Upper lobe of left lung (tissue), 4 donors: ENCODE results near the gene FRG2.

Experiments
- CTCF ChIP-seq, 6 experiments: fragments of 450-650 bp in 4 of 6; fragments of 200-600 bp in 2 of 6; sonication (generic) in 2 of 6; IDR thresholded peaks; one replicate each; pipeline ENCODE4 v1.5.1; 2016 to 2019; ENCODE audit warnings: antibody characterized with exemption in 6 of 6
- EP300 ChIP-seq, 4 donors: sonication (generic); formaldehyde crosslinking; IDR thresholded peaks; one replicate each; pipeline ENCODE4 v1.5.1; 2017; ENCODE audit warnings: antibody characterized with exemption in 4 of 4, control low read depth in 2 of 4
- POLR2A ChIP-seq, 4 donors: fragments of 450-650 bp; IDR thresholded peaks; one replicate each; pipeline ENCODE4 v1.5.1; 2016 to 2017; ENCODE audit warnings: antibody characterized with exemption in 4 of 4, mild to moderate bottlenecking in 2 of 4

- TF ChIP-seq CTCF (IDR thresholded peaks at IDR 0.05): no peak
- TF ChIP-seq POLR2A (IDR thresholded peaks at IDR 0.05): no peak
- TF ChIP-seq EP300 (IDR thresholded peaks at IDR 0.05): no peak
These were observed 38.1 kb downstream of the FRG2 start for GRCh38 chr4:189988877-189989431.
